H1 (cell line): ENCODE results near the gene ASRGL1. TPM values are rescaled to one million over a fixed set of nuclear protein-coding genes. Genes with fewer than 3 reads are reported as not detected.

Experiments
- CTCF ChIA-PET: fragments of 300-600 bp; sonication (Branson Sonifier 250); formaldehyde crosslinking; loops from one replicate; lab custom pipeline; 2021; ENCODE audit not compliant: partially characterized antibody; lab: Charles Lee
- POLR2A ChIA-PET: fragments of 300-600 bp; sonication (Branson Sonifier 250); formaldehyde crosslinking; loops from one replicate; lab custom pipeline; 2021; ENCODE audit warnings: inconsistent platforms; ENCODE audit not compliant: partially characterized antibody; lab: Charles Lee
- DNase-seq, 2 experiments: peaks; one replicate each; pipeline versions ENCODE4 v3.0.0 to v3.0.0-alpha.2; 2010 to 2022; ENCODE audit warnings: low spot score in 2 of 2, low read depth in 1 of 2, mixed read lengths in 1 of 2
- FAIRE-seq: peaks from 2 replicates; lab custom pipeline; 2011; peaks lifted over from hg19 to GRCh38; lab: Jason Lieb, UNC
- H2AFZ ChIP-seq: 2 replicates; pipeline ENCODE4 v1.8.1; 2012; ENCODE audit warnings: low read length, inconsistent platforms
- H2AK5ac ChIP-seq: 2 replicates; pipeline ENCODE4 v1.6.1; 2013; ENCODE audit warnings: low read depth, low read length
- H2BK120ac ChIP-seq: replicated peaks from 2 replicates; pipeline ENCODE3; 2013; ENCODE audit warnings: low read depth, low read length, inconsistent platforms
- H2BK12ac ChIP-seq: 2 replicates; pipeline ENCODE4 v1.6.1; 2013; ENCODE audit warnings: low read depth, low read length
- H2BK15ac ChIP-seq: 2 replicates; pipeline ENCODE4 v1.6.1; 2013; ENCODE audit warnings: low read length
- H2BK20ac ChIP-seq: 2 replicates; pipeline ENCODE4 v1.6.1; 2013; ENCODE audit warnings: low read length
- H2BK5ac ChIP-seq: 2 replicates; pipeline ENCODE4 v1.6.1; 2013; ENCODE audit warnings: low read depth, low read length
- H3K14ac ChIP-seq: 2 replicates; pipeline ENCODE4 v1.6.1; 2013; ENCODE audit warnings: inconsistent platforms; ENCODE audit not compliant: insufficient read length
- H3K18ac ChIP-seq: 2 replicates; pipeline ENCODE4 v1.6.1; 2013; ENCODE audit warnings: low read length; ENCODE audit errors: extremely low read depth
- H3K23ac ChIP-seq: 2 replicates; pipeline ENCODE4 v1.6.1; 2013; ENCODE audit warnings: inconsistent platforms; ENCODE audit not compliant: insufficient read length
- H3K23me2 ChIP-seq: 2 replicates; pipeline ENCODE4 v1.6.1; 2013; ENCODE audit warnings: low read depth, low read length
- H3K27ac ChIP-seq: 2 replicates; pipeline ENCODE4 v1.6.1; 2011; ENCODE audit warnings: low read depth, low read length, inconsistent platforms
- H3K27me3 ChIP-seq, 4 experiments: replicated peaks in 1 of 4; 1 replicate in 1 of 4; 2 replicates in 3 of 4; pipeline versions ENCODE4 v1.6.1 to v1.8.1; 2011 to 2013; ENCODE audit warnings: low read length in 3 of 4, mild to moderate bottlenecking in 3 of 4, inconsistent platforms in 2 of 4, mixed read lengths in 2 of 4, moderate library complexity in 1 of 4; ENCODE audit not compliant: control insufficient read depth in 3 of 4, insufficient read depth in 3 of 4; ENCODE audit errors: extremely low read depth in 1 of 4
- H3K36me3 ChIP-seq, 4 experiments: 2 replicates each; pipeline versions ENCODE4 v1.6.1 to v1.8.1; 2011 to 2013; ENCODE audit warnings: mild to moderate bottlenecking in 4 of 4, low read length in 3 of 4, moderate library complexity in 2 of 4, control low read depth in 1 of 4, inconsistent platforms in 1 of 4; ENCODE audit not compliant: insufficient read depth in 4 of 4, control insufficient read depth in 2 of 4
- H3K4ac ChIP-seq: replicated peaks from 2 replicates; pipeline ENCODE3; 2013; ENCODE audit warnings: low read length, low read depth, mixed read lengths, inconsistent platforms; ENCODE audit not compliant: insufficient read length
- H3K4me1 ChIP-seq, 4 experiments: replicated peaks in 1 of 4; 1 replicate in 1 of 4; 2 replicates in 3 of 4; pipeline versions ENCODE4 v1.6.1 to v1.8.1; 2011 to 2013; ENCODE audit warnings: low read length in 3 of 4, inconsistent platforms in 2 of 4, mixed read lengths in 1 of 4; ENCODE audit not compliant: insufficient read depth in 4 of 4, control insufficient read depth in 3 of 4
- H3K4me2 ChIP-seq, 2 experiments: 2 replicates each; pipeline versions ENCODE4 v1.6.1 to v1.8.1; 2011 to 2013; ENCODE audit warnings: low read depth in 2 of 2, low read length in 2 of 2, control low read depth in 1 of 2, inconsistent platforms in 1 of 2, mild to moderate bottlenecking in 1 of 2; ENCODE audit not compliant: insufficient read depth in 1 of 2
- H3K4me3 ChIP-seq, 4 experiments: fragments of 200-600, 300-600 bp in 1 of 4; sonication (generic), shearing (Covaris generic), sonication (Bioruptor Twin) in 1 of 4; 2 replicates each; pipeline versions ENCODE4 v1.5.1 to v1.8.1; 2011 to 2016; ENCODE audit warnings: low read length in 4 of 4, low read depth in 3 of 4, control low read depth in 2 of 4, inconsistent platforms in 2 of 4, mild to moderate bottlenecking in 2 of 4, mixed read lengths in 1 of 4, moderate library complexity in 1 of 4; ENCODE audit not compliant: insufficient read depth in 2 of 4; ENCODE audit errors: extremely low read depth in 1 of 4
- H3K56ac ChIP-seq: replicated peaks from 2 replicates; pipeline ENCODE3; 2013; ENCODE audit warnings: low read depth, mild to moderate bottlenecking, mixed read lengths, low read length, inconsistent platforms; ENCODE audit not compliant: insufficient read length
- H3K79me1 ChIP-seq: 2 replicates; pipeline ENCODE4 v1.6.1; 2013; ENCODE audit warnings: low read depth, low read length, control low read depth
- H3K79me2 ChIP-seq, 2 experiments: 2 replicates each; pipeline versions ENCODE4 v1.6.1 to v1.8.1; 2012 to 2013; ENCODE audit warnings: low read length in 2 of 2, mild to moderate bottlenecking in 2 of 2, inconsistent platforms in 1 of 2; ENCODE audit not compliant: insufficient read depth in 2 of 2, control insufficient read depth in 1 of 2
- H3K9ac ChIP-seq, 4 experiments: replicated peaks in 1 of 4; 1 replicate in 1 of 4; 2 replicates in 3 of 4; pipeline versions ENCODE4 v1.6.1 to v1.8.1; 2011 to 2013; ENCODE audit warnings: low read depth in 3 of 4, low read length in 3 of 4, control low read depth in 2 of 4, mild to moderate bottlenecking in 2 of 4, moderate library complexity in 2 of 4, inconsistent platforms in 1 of 4; ENCODE audit errors: extremely low read depth in 1 of 4
- H3K9me3 ChIP-seq, 2 experiments: 2 replicates each; pipeline versions ENCODE4 v1.6.1 to v1.8.1; 2012 to 2013; ENCODE audit warnings: mild to moderate bottlenecking in 2 of 2, moderate library complexity in 2 of 2, control low read depth in 1 of 2, inconsistent platforms in 1 of 2, low read depth in 1 of 2, low read length in 1 of 2, mixed read lengths in 1 of 2; ENCODE audit not compliant: insufficient read depth in 2 of 2
- H4K20me1 ChIP-seq, 2 experiments: replicated peaks in 1 of 2; 2 replicates each; pipeline versions ENCODE3 to v1.8.1; 2011 to 2013; ENCODE audit warnings: inconsistent platforms in 2 of 2, low read length in 2 of 2, mild to moderate bottlenecking in 1 of 2; ENCODE audit not compliant: insufficient read depth in 2 of 2, control insufficient read depth in 1 of 2
- H4K5ac ChIP-seq: 2 replicates; pipeline ENCODE4 v1.6.1; 2013; ENCODE audit warnings: low read length, low read depth, mixed read lengths, inconsistent platforms; ENCODE audit not compliant: insufficient read length
- H4K8ac ChIP-seq: 2 replicates; pipeline ENCODE4 v1.8.0; 2013; ENCODE audit warnings: mild to moderate bottlenecking, moderate library complexity, low read length, inconsistent platforms; ENCODE audit not compliant: insufficient read depth; ENCODE audit errors: extremely low read depth
- H4K91ac ChIP-seq: replicated peaks from 2 replicates; pipeline ENCODE3; 2013; ENCODE audit warnings: low read length, mixed read lengths, inconsistent platforms; ENCODE audit not compliant: insufficient read length
- ATF3 ChIP-seq: IDR thresholded peaks from 2 replicates; pipeline ENCODE4 v1.6.1; 2011; ENCODE audit warnings: low read depth, mild to moderate bottlenecking, low read length; ENCODE audit not compliant: insufficient read depth
- BRCA1 ChIP-seq: IDR thresholded peaks from 2 replicates; pipeline ENCODE4 v1.6.1; 2012; ENCODE audit warnings: low read depth, low read length, improper control_type of control experiment
- CBX8 ChIP-seq: fragments of 300-800, 300-1000 bp; sonication (generic); IDR thresholded peaks from 2 replicates; pipeline ENCODE4 v1.7.1; 2016; ENCODE audit warnings: low read depth, low read length, borderline replicate concordance
- CEBPB ChIP-seq: IDR thresholded peaks from 2 replicates; pipeline ENCODE4 v1.6.1; 2012; ENCODE audit warnings: low read depth, low read length
- CREB1 ChIP-seq: IDR thresholded peaks from 2 replicates; pipeline ENCODE4 v1.6.1; 2012; ENCODE audit warnings: inconsistent platforms
- FOSL1 ChIP-seq: IDR thresholded peaks from 2 replicates; pipeline ENCODE4 v1.6.1; 2011; ENCODE audit warnings: mild to moderate bottlenecking, low read depth, low read length, moderate library complexity; ENCODE audit not compliant: insufficient read depth
- HDAC6 ChIP-seq: IDR thresholded peaks from one replicate; pipeline ENCODE4 v1.7.1; 2012; ENCODE audit warnings: low read depth, mild to moderate bottlenecking, inconsistent platforms, low read length, moderate library complexity
- PHF8 ChIP-seq: fragments of 200-600 bp; sonication (generic); conservative IDR thresholded peaks from 2 replicates; pipeline ENCODE4 v1.7.1; 2012; ENCODE audit warnings: low read depth, mild to moderate bottlenecking, inconsistent platforms, low read length, moderate library complexity
- POU5F1 ChIP-seq: IDR thresholded peaks from 2 replicates; pipeline ENCODE4 v1.6.1; 2011; ENCODE audit warnings: low read depth, mild to moderate bottlenecking, low read length, moderate library complexity
- RBBP5 ChIP-seq: IDR thresholded peaks from 2 replicates; pipeline ENCODE4 v1.7.1; 2012; ENCODE audit warnings: low read depth, mild to moderate bottlenecking, inconsistent platforms, low read length, moderate library complexity, borderline replicate concordance
- SP2 ChIP-seq: IDR thresholded peaks from 2 replicates; pipeline ENCODE4 v1.6.1; 2012; ENCODE audit warnings: mild to moderate bottlenecking, low read length, inconsistent platforms
- SP4 ChIP-seq: IDR thresholded peaks from 2 replicates; pipeline ENCODE4 v1.6.1; 2012; ENCODE audit warnings: low read length, inconsistent platforms
- USF2 ChIP-seq: IDR thresholded peaks from 2 replicates; pipeline ENCODE4 v1.6.1; 2011; ENCODE audit warnings: low read length, improper control_type of control experiment
- WGBS, 2 experiments: shearing (Covaris generic) in 1 of 2; methylation state at CpG; one replicate each; pipeline versions ENCODE4 v1.1.6 to v1.1.7; 2013 to 2015; ENCODE audit warnings: low lambda C conversion rate in 2 of 2, mixed read lengths in 2 of 2, inconsistent platforms in 1 of 2, low coverage in 1 of 2, missing lambda C conversion rate in 1 of 2; ENCODE audit not compliant: insufficient replicate concordance in 2 of 2, insufficient coverage in 1 of 2, insufficient read length in 1 of 2; ENCODE audit errors: extremely low coverage in 1 of 2, missing lambda C conversion rate in 1 of 2; 5-methylcytosine and 5-hydroxymethylcytosine counted together
- polyA plus RNA-seq, 7 experiments: library from polyadenylated mRNA; depleted of rRNA in 3 of 7; stranded (reverse) in 5 of 7; unstranded in 2 of 7; fragments of >200 nt in 5 of 7; fragments of 200-250 nt in 2 of 7; gene quantifications; 1 replicate in 5 of 7; 2 replicates in 1 of 7; 4 replicates in 1 of 7; pipeline versions ENCODE4 v1.2.1 to v1.2.3, GENCODE V29; 2011 to 2013; ENCODE audit warnings: missing spikeins in 2 of 7, mixed read lengths in 2 of 7
- total RNA-seq: library from RNA; stranded (reverse); fragmentation: NEBNext Ultra II Directional; extraction: Animal tissue kit (Norgen Biotek cat#: 25700); gene quantifications from 2 replicates; pipeline ENCODE4 v1.2.1, GENCODE V29; 2021

Gene ASRGL1
- total and polyA plus RNA-seq, 2 of the 8 experiments (the other 6 are each of a cell fraction or from before 2014, with no cell fraction given): 19.9 to 23.5 TPM

GRCh38 chr11:62390722-62391121, 53.5 kb downstream of the ASRGL1 start:
- Histone ChIP-seq H3K4me1 (peaks cover 3 to 4% (median 3%) of the 10 kb centered on the region in 4 experiments; a peak in 5 of 7 replicates), H2AK5ac (no peak overlapping the region), H3K27me3 (no peaks in the 10 kb centered on the region), H3K4me2 (no peak overlapping the region), H2BK20ac (no peak overlapping the region), H2BK120ac (no peak overlapping the region), H3K4ac (no peak overlapping the region), H2BK5ac (no peak overlapping the region), H4K8ac (no peak overlapping the region), H3K27ac (no peak overlapping the region), H3K23ac (no peak overlapping the region), H4K91ac (no peak overlapping the region), H3K14ac (no peak overlapping the region), H3K23me2 (no peaks in the 10 kb centered on the region), H4K5ac (no peak overlapping the region), H2BK15ac (no peak overlapping the region), H3K36me3 (no peaks in the 10 kb centered on the region), H2BK12ac (no peak overlapping the region), H3K9me3 (no peaks in the 10 kb centered on the region), H4K20me1 (no peaks in the 10 kb centered on the region), H3K4me3 (no peak overlapping the region), H3K56ac (no peak overlapping the region), H3K79me2 (no peaks in the 10 kb centered on the region), H3K18ac (no peak overlapping the region), H3K79me1 (no peaks in the 10 kb centered on the region), H2AFZ (no peak overlapping the region), H3K9ac (no peak overlapping the region; a peak in 1 of 7 replicates)
- FAIRE-seq (no peak), DNase-seq (no peak)
- ChIA-PET CTCF (interaction anchor here (0.5 to 8.6 kb wide), 15 partner anchors 9 to 274 kb away, joined by 3 to 113 read pairs (median 4); partner anchors contain the start of gene SCGB1A1), POLR2A (interaction anchor here (0.6 kb wide), 1 partner anchor 133 kb away, joined by 3 read pairs; no protein-coding TSS in a partner anchor)
- 89% methylated on average over 1 of the region's 1 CpG; no CpG with 5 or more reads in 1 of the 2 experiments for WGBS, 2 experiments
- no peak for TF ChIP-seq CEBPB
- TF ChIP-seq BRCA1: no peak
- TF ChIP-seq FOSL1: no peak
- TF ChIP-seq USF2: no peak
- TF ChIP-seq HDAC6: no peak
- no peak for TF ChIP-seq RBBP5
- TF ChIP-seq ATF3: no peak
- no peak for TF ChIP-seq SP4
- TF ChIP-seq SP2: no peak
- TF ChIP-seq CBX8: no peak
- no peak for TF ChIP-seq POU5F1
- TF ChIP-seq CREB1: no peak
- TF ChIP-seq PHF8: no peak
